ENCODE measurements around the gene ANGPTL8. TPM values are rescaled to one million over a fixed set of nuclear protein-coding genes. Genes with fewer than 3 reads are reported as not detected.

Gene ANGPTL8
- total and polyA plus RNA-seq, 2 experiments from 2014 or later, result not detected

DNA sequence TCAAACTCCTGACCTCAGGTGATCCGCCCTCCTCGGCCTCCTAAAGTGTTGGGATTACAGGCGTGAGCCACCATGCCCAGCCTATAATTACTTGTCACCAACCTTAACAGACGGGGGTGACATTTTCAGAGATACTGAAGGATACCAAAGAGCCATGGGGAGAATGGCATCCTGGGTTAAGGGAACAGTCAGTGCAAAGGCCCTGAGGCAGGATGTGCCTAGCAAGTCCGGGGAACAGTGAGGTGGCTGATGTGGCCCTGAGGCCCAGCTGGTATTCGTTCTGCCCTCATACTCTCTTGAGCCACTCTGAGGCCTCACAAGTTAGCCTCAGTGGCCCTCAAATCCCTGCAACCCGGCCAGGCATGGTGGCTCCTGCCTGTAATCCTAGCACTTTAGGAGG is 15.0 kb upstream of the ANGPTL8 start:
- no peak for DNase-seq (ENCODE audit: low spot score)
- peaks cover 8% of the 10 kb centered on the region; the same call in 2 of the 3 replicates for H3K9me3 Mint-ChIP-seq

More for the DNA sequence above, 15.0 kb upstream of the ANGPTL8 start:
- H3K79me2 ChIP-seq (replicated peaks; ENCODE audit: insufficient read depth), result no peaks in the 10 kb centered on the region
- TF ChIP-seq CREB1 (CRISPR knock-in tag; IDR thresholded peaks at IDR 0.05; ENCODE audit: low read depth), result no peak
- TF ChIP-seq STAT1 (IDR thresholded peaks at IDR 0.05; ENCODE audit: unreplicated experiment), result no peak
- TF ChIP-seq POLR2AphosphoS5 (IDR thresholded peaks at IDR 0.05; ENCODE audit: low read depth), result no peak
- no peak for TF ChIP-seq EZH2phosphoT487 (IDR thresholded peaks at IDR 0.05; ENCODE audit: unreplicated experiment)
- TF ChIP-seq ZNF114 (CRISPR knock-in tag; IDR thresholded peaks at IDR 0.05), result no peak
- TF ChIP-seq, protein P1, sequence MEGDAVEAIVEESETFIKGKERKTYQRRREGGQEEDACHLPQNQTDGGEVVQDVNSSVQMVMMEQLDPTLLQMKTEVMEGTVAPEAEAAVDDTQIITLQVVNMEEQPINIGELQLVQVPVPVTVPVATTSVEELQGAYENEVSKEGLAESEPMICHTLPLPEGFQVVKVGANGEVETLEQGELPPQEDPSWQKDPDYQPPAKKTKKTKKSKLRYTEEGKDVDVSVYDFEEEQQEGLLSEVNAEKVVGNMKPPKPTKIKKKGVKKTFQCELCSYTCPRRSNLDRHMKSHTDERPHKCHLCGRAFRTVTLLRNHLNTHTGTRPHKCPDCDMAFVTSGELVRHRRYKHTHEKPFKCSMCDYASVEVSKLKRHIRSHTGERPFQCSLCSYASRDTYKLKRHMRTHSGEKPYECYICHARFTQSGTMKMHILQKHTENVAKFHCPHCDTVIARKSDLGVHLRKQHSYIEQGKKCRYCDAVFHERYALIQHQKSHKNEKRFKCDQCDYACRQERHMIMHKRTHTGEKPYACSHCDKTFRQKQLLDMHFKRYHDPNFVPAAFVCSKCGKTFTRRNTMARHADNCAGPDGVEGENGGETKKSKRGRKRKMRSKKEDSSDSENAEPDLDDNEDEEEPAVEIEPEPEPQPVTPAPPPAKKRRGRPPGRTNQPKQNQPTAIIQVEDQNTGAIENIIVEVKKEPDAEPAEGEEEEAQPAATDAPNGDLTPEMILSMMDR (conservative IDR thresholded peaks at IDR 0.05; ENCODE audit: low read depth in 2 of 2), result no peak
- no peak for TF ChIP-seq EZH2 (IDR thresholded peaks at IDR 0.05; ENCODE audit: low read depth, unreplicated experiment)
- TF ChIP-seq, protein P2, sequence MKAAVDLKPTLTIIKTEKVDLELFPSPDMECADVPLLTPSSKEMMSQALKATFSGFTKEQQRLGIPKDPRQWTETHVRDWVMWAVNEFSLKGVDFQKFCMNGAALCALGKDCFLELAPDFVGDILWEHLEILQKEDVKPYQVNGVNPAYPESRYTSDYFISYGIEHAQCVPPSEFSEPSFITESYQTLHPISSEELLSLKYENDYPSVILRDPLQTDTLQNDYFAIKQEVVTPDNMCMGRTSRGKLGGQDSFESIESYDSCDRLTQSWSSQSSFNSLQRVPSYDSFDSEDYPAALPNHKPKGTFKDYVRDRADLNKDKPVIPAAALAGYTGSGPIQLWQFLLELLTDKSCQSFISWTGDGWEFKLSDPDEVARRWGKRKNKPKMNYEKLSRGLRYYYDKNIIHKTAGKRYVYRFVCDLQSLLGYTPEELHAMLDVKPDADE (IDR thresholded peaks at IDR 0.05), result no peak
- TF ChIP-seq ZNF462 (CRISPR knock-in tag; IDR thresholded peaks at IDR 0.05), result no peak
- no peak for TF ChIP-seq JUNB (IDR thresholded peaks at IDR 0.05; ENCODE audit: unreplicated experiment)
- TF ChIP-seq ZNF331 (CRISPR knock-in tag; IDR thresholded peaks at IDR 0.05; ENCODE audit: low read depth), result no peak
- H3F3A ChIP-seq (replicated peaks; ENCODE audit: low read depth), result peaks cover 7% of the 10 kb centered on the region
- peaks cover 10% of the 10 kb centered on the region for H3K36me3 ChIP-seq (ENCODE audit: insufficient read depth)
- no peaks in the 10 kb centered on the region; the same call in 1 of the 2 replicates for H4K20me1 ChIP-seq (replicated peaks; ENCODE audit: insufficient read depth)
- Mint-ChIP-seq H3K4me1 (peaks cover 2% of the 10 kb centered on the region; the same call in 1 of the 3 replicates), H3K27me3 (ENCODE audit: insufficient read depth, low read depth, poor library complexity) (peaks cover 12% of the 10 kb centered on the region), H3K27ac (no peak overlapping the region), H3K36me3 (ENCODE audit: low read depth) (peaks cover 48% of the 10 kb centered on the region), H3K4me3 (no peak overlapping the region)
- no peak overlapping the region for H3K4me3 ChIP-seq
- no peak overlapping the region for H3K4me2 ChIP-seq
- no peak overlapping the region for H3K27ac ChIP-seq (ENCODE audit: low read depth)
- H2AFZ ChIP-seq, result no peak overlapping the region
- no peak for ATAC-seq
- 0 out of 2 replicates have a peak, but pooled peaks cover 3% of the 10 kb centered on the region for H3K4me1 ChIP-seq (ENCODE audit: insufficient read depth)
- no peaks in the 10 kb centered on the region for H3K9me2 ChIP-seq (ENCODE audit: insufficient read depth)
- no peaks in the 10 kb centered on the region for H3K27me3 ChIP-seq (ENCODE audit: insufficient read depth)
